ENCODE measurements around the gene SLC6A20.
"Not testable (repeated sequence)": the region's sequence is repeated elsewhere in the genome, so short reads cannot be mapped to it uniquely, and the experiment has no call there.

SLC6A20 gene

GRCh38 chr3:45777746-45778386 lies 18.5 kb downstream of the SLC6A20 start:
- no peak for DNase-seq

GRCh38 chr3:45777111-45777745 lies 19.1 kb downstream of the SLC6A20 start:
- no peak for DNase-seq

- no peak for DNase-seq
Measured at GRCh38 chr3:45776611-45777010, 19.7 kb downstream of the SLC6A20 start.

DNA sequence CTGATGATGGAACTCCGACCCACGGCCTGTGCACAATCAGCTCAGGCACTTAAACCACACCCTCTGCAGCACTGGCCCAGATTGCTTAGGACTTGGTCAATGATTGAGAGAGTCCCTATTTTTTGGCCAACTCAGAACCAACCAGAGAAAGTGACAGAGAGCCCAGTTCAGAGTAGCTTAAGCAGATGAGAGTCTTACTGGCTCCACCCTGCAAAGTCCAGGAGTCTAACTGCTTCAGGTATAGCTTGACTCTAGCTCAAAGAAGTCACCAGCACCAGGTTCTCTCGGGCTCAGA lies 20.1 kb downstream of the SLC6A20 start:
- no peak for DNase-seq

DNA sequence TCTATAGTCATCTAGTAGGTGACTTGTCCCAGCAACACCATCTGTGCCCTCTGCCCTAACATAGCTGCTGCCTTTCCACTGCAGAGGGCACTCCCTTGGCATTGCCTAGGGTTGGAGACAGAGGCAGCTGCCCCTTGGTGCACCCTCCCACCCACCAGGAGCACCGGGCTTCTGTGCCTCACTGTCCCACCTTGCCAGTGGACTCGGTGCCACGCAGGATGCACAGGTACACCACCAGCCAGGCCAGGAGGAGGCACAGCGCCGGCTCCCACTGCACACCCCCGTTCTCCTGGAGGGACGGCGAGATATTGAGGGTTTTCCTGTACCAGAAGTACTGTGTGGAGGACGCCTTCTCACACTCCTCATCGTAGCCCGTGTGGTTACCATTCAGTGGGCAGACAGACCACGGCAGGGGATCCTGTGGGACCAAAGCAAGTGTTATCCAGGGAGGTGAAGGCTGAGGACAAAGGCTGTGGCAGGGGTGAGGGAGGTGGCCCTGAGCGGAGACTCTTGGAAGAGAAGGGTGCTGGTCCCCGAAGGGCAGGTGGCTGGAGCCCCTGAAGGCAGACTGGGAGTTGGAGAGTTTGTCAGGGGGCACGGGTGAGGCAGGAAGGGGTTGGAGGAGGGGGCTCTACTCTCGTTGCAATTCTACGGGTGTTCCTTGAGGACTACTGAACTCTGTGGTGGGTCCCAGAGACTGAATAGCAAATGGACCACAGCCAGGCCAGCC lies 20.6 kb downstream of the SLC6A20 start:
- DNase-seq, result no peak

DNA sequence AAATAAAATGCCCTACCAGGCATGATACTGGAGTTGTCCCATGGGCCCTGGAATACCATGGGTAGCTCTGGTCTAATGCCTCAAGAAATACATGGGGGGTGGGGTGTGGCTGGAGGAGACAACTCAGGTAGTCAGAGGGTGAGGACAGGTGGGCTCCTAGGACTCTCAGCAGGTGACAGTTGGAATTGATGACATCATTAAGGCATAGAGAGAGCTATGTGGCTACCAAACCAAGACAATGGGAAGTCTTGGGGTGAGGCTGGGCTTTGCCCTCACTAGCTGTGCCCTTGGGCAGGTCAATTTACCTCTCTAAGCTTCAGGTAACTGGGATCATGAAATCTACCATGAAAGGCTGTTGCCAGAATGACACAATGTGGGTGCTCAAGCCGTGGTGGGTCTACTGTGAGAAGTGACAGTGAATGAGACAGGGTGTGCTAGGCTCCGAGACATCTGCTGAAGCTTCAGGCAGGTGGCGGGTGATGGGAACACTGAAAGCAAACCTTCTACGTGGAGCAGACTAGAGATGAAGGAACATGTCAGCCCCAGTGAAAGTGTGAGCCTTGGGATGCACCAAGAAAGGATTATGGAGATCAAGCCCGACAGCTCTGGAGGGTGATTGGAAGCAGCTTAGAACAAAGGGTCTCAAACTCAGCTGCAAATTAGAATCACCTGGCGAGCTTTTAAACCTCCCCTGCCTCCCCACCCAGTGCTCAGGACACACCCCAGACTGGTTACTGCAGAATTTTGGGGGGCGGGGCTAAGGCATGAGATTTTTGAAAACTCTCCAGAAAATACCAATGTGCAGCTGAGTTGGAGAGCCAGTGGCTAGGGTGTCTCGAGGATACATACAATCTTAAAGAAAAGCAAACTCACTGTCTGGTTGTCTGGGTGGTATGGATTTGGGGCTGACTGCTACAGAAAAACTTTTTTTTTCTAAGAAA lies 21.5 kb downstream of the SLC6A20 start:
- DNase-seq, result no peak

- DNase-seq, result no peak
Measured at GRCh38 chr3:45773714-45774449, 22.5 kb downstream of the SLC6A20 start.

DNA sequence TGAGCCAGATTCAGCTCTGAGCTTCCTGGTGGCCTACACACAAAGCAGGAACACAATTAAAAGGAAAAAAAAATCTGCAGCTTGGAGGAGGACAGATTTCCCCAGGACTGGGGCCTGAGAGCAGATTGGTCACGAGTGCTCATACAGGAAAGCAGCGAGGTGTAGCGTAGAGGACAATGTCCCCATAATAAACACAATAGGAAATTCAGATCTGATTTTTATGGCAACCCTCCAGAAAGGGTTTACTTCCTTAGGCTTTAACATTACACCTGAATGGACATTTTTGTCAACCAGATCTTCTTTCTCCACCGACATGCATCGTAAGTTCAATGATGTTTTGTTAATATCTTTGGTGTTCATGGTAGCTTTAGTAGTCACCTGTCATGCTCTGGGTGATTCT lies 23.3 kb downstream of the SLC6A20 start:
- DNase-seq, result no peak

DNA sequence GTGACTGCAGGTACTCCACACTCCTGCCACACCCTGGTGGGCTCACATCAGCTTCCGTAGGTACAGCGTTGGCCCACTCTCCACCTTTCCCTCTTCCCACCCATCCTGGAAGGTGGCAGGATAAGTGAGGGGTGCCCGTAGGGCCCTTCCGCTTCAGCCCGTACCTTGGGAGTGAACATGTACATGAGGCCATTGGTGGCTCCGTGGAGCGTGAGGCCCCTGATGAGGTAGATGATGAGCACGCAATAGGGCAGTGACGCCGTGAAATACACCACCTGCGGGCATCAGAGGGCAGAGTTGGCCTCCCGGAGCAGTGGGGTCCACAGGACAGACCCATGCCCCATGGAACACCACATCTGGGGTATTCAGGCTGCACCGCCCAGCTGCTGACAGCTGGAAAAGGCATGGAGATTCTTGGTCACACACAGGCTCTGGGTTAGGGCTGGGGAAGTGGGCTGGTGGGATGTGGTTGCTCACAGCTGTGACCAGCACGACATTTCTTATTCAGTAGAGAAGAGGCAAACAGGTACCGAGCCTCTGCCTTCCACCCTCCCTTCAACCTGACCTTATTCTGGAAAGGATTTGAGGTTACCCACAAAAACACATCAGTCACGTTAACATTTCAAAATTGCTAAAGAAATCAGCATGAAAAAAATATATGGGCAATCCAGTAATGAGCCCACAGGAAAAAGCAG lies 23.8 kb downstream of the SLC6A20 start:
- no peak for DNase-seq

DNA sequence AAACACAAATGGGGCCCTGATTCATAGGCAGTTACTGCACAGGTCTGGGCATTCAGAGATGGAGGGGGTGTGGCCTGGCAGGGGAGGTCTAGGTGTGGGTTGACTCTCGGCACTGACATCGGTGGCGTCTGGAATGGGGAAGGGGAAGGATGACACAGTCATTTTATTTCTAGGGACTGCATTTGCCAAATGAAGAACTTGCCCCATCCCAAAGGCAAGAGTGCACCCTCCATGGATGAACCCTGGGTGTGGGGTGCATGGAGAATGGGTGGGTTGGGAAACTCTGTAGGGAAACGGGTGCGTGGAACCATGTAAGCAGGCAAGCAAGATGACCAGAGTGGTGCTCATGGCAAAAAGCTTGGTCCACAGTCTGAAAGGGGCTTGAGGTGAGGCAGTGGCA lies 24.5 kb downstream of the SLC6A20 start:
- DNase-seq, result no peak

DNA sequence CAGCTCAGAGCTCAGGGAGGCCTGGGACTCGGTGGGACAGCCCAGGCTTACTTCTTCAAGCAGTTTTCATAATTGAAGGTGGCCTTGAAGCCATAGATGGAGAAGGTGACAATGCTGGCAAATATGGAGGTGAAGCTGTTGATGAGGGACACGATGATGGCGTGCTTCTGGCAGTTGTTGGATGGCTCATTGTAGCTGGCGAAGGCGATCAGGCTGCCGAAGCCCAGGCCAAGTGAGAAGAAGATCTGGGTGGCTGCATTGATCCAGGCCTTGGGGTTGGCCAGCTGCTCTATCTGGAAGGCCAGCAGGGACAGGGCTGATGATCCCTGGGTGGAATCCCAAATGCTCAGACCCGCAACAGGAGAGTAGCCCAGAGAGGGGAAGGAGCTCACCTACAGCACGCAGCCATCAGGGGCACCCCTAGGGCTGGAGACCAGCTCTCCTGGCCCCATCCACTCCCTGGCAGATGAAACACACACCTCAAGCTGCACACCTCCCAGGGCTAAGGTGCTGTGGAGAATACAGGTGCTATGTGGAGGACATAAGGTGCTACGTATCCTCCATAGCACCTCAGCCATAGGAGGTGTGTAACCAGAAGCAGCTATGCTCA lies 25.1 kb downstream of the SLC6A20 start:
- no peak for DNase-seq

DNA sequence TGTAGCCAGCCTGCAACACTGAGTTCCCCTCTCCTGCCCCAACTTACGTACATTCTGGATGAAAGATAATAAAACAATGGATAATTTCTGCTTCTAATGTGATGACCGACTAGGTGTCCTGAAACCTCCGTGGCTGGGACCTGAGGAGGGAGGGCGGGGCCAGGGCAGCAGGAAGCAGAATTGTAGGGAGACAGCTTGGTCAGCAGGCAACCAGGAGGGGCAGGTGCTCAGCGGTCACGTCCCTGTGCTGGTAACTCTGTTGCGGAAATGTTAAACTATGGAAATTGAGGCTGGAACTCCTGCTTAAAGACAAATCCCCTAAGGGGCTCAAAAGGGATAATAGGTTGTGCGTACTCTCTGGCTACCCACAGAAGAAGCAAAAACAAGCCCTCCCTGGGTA lies 30.4 kb downstream of the SLC6A20 start:
- DNase-seq, result no peak

DNA sequence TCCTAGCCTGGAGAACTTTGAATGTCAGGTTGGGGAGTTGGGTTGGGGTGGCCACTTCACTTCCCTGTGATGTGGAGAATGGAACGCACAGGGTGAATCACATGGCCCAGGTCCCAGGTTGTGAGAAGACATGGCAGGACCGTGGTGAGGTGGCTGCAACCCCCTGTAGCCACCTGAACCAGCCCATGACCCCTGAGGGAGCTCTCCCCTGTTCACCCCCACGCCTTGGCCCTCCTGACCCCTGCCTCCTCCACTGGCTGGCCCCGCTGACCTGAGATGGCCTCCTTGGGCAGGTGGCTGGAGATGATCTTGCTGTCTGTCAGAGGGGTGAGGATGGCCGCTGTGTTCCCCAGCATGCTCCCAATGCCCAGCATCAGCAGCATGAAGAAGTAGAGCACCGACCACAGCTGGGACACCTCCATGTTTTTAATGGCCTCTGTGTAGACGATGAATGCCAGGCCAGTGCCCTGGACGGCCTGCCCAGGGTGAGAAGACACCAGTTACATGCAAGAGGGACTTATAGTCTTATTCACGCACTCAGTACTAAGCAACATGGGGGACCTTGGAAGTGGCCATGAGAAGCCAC lies 31.0 kb downstream of the SLC6A20 start:
- no peak for DNase-seq

DNA sequence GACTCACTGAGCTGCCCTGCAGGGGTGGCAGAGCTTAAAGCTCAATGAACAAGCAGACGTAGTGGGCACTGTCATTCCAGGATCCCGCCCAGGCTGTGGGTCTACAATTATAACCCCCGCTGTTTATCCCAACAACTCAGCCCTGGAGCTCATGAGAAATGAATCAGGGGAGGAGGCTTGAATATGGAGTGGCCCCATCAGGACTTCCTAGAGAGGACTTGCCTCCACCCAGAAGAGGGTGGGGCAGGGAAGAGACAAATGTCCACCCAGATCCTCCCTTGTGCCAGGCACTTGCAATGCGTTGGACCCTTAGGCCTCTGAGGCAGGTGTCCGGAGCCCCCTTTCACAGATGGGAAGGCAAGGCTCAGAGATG lies 33.0 kb downstream of the SLC6A20 start:
- no peak for DNase-seq

GRCh38 chr3:45762647-45763302 lies 33.6 kb downstream of the SLC6A20 start:
- DNase-seq, result no peak

DNA sequence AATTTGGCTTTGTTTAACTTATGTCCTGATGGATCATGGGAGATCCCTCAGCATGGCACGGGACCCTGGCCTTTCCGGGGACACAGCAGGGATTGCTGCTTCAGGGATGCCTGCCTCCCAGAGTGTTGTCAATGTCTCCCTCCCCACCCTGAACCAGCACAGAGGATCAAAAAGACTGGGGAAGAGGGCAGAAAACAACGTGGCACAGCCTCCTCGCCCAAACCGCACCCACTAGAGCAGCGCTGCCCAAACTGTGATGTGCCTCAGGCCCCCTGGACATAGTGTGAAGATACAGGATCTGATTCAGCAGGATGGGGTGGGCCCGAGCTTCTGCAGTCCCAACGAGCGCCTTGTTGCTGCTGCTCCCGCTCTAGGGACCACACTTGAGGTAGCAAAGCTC lies 34.5 kb downstream of the SLC6A20 start:
- DNase-seq, result no peak

DNA sequence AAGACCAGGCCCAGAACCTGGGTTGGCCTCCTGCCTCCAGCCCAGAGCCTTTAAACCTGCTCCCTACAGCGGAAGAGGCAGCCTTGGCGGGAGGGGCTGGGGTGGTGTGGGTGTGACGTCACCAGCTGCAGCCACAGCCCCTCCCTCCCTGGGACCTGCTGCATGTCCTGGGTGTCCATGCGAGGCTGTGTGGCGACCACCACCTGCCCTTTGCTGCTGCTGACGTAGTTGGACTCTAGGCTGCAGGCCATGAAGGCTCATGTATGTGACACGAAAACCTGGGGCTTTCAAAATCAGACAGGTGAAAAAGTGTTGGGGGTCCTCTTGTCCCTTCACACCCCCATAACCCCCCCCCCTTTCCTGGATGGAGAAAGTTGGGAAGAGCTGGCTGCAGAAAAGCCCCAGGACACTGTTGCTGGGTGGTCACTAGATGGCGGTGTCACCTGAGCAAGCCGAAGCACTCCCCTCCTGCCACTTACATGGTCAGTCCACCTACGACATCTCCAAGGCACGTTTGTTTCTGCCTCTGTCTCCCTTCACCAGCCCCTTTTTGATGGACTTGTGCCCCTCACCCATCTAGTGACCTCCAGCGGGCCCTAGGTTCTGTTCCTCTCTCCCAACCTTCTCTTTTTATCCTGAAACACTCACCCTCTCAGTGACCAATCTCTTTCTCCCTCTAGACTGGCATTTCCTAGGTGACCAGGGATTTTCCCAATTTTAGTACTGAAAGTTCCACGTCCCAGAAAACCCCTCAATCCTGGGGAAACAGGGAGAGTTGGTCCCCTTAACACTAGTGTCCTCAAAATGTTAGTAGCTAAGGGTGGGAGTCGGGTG lies 35.2 kb downstream of the SLC6A20 start:
- DNase-seq, result peak in 1 of 2 experiments; percentile 2

- no peak for DNase-seq
Measured at GRCh38 chr3:45759851-45760250, 36.5 kb downstream of the SLC6A20 start.

DNA sequence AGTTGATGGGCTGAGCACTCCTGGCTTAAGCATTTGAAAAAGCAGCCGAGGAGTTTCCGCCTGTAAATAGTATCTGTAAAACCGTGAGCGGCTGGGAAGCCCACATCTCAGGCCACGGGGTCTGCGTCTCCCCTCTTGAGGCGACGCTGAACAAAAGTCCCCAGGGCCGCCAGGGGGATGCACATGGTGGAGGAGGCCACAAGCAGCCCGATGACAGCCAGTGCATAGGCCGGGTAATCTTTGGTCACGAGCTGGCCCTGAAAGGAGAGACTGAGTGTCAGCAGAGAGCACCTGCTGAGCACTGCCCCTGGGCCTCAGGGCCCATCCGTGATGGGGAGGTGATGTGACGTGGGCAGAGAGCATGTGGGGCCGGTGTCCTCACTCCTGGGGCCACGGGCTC lies 37.5 kb downstream of the SLC6A20 start:
- no peak for DNase-seq

DNA sequence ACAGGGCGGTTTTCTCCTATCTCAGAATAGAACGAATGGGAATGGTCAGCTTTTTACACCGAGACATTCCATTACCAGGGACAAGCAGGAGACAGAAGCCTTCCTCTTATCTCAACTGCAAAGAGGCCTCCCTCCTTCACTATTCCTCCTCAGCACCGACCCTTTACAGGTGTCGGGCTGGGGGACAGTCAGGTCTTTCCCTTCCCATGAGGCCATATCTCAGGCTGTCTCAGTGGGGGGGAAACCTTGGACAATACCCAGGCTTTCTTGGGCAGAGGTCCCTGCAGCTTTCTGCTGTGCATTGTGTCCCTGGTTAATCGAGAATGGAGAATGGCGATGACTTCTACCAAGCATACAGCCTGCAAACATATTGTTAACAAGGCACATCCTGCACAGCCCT lies 39.2 kb downstream of the SLC6A20 start:
- not testable (repeated sequence) for DNase-seq
